ENCODE results near the gene HMGB2. TPM values are rescaled to one million over a fixed set of nuclear protein-coding genes. Genes with fewer than 3 reads are reported as not detected.

The HMGB2 gene
- total RNA-seq, 1 donor from 2014 or later, result 40.7 TPM

GRCh38 chr4:173334891-173335752, 964 bp upstream of the HMGB2 start:
- DNase-seq (ENCODE audit: extremely low read depth, low read depth, low spot score), result no peak

GRCh38 chr4:173333658-173334084, 487 bp downstream of the HMGB2 start:
- DNase-seq (ENCODE audit: extremely low read depth, low read depth, low spot score), result no peak

GRCh38 chr4:173332963-173333657, 1.0 kb downstream of the HMGB2 start:
- DNase-seq (ENCODE audit: extremely low read depth, low read depth, low spot score), result no peak

GRCh38 chr4:173332021-173332487, 2.1 kb downstream of the HMGB2 start:
- DNase-seq (ENCODE audit: extremely low read depth, low read depth, low spot score), result no peak

GRCh38 chr4:173330590-173330989, 3.6 kb downstream of the HMGB2 start:
- DNase-seq (ENCODE audit: extremely low read depth, low read depth, low spot score), result no peak

- DNase-seq (ENCODE audit: extremely low read depth, low read depth, low spot score), result no peak
Measured at GRCh38 chr4:173328236-173328901, 5.8 kb downstream of the HMGB2 start.

GRCh38 chr4:173325007-173325736, 9.0 kb downstream of the HMGB2 start:
- no peak for DNase-seq (ENCODE audit: extremely low read depth, low read depth, low spot score)

GRCh38 chr4:173319696-173320095, 14.5 kb downstream of the HMGB2 start:
- DNase-seq (ENCODE audit: extremely low read depth, low read depth, low spot score), result no peak

GRCh38 chr4:173318648-173319211, 15.4 kb downstream of the HMGB2 start:
- no peak for DNase-seq (ENCODE audit: extremely low read depth, low read depth, low spot score)

- DNase-seq (ENCODE audit: extremely low read depth, low read depth, low spot score), result no peak
Measured at GRCh38 chr4:173318240-173318639, 15.9 kb downstream of the HMGB2 start.

GRCh38 chr4:173317004-173317403, 17.2 kb downstream of the HMGB2 start:
- no peak for DNase-seq (ENCODE audit: extremely low read depth, low read depth, low spot score)

GRCh38 chr4:173316060-173316459, 18.1 kb downstream of the HMGB2 start:
- DNase-seq (ENCODE audit: extremely low read depth, low read depth, low spot score), result no peak

GRCh38 chr4:173314715-173315114, 19.4 kb downstream of the HMGB2 start:
- no peak for DNase-seq (ENCODE audit: extremely low read depth, low read depth, low spot score)

- no peak for DNase-seq (ENCODE audit: extremely low read depth, low read depth, low spot score)
Measured at GRCh38 chr4:173311368-173311767, 22.8 kb downstream of the HMGB2 start.

GRCh38 chr4:173307778-173308177, 26.4 kb downstream of the HMGB2 start:
- DNase-seq (ENCODE audit: extremely low read depth, low read depth, low spot score), result no peak

- no peak for DNase-seq (ENCODE audit: extremely low read depth, low read depth, low spot score)
Measured at GRCh38 chr4:173301518-173302201, 32.5 kb downstream of the HMGB2 start.

GRCh38 chr4:173294444-173294843, 39.7 kb downstream of the HMGB2 start:
- DNase-seq (ENCODE audit: extremely low read depth, low read depth, low spot score), result no peak

- no peak for DNase-seq (ENCODE audit: extremely low read depth, low read depth, low spot score)
Measured at GRCh38 chr4:173293663-173294062, 40.5 kb downstream of the HMGB2 start.

GRCh38 chr4:173291899-173292298, 42.3 kb downstream of the HMGB2 start:
- no peak for DNase-seq (ENCODE audit: extremely low read depth, low read depth, low spot score)

- no peak for DNase-seq (ENCODE audit: extremely low read depth, low read depth, low spot score)
Measured at GRCh38 chr4:173289353-173289727, 44.8 kb downstream of the HMGB2 start.

Data from glomerular endothelial cell (primary cell).